Neural progenitor cell (in vitro differentiated cells): ENCODE data around the gene MRPL38.

Experiments used
- CTCF ChIP-seq: fragments of 200-600 bp; sonication (generic); IDR thresholded peaks from 2 replicates; pipeline ENCODE4 v1.5.1; 2017; ENCODE audit warnings: antibody characterized with exemption, mild to moderate bottlenecking
- EZH2 ChIP-seq: fragments of 200-600 bp; sonication (generic); IDR thresholded peaks from 2 replicates; pipeline ENCODE4 v1.6.1; 2017; ENCODE audit warnings: antibody characterized with exemption, mild to moderate bottlenecking, moderate library complexity
- EZH2phosphoT487 ChIP-seq: fragments of 200-600 bp; sonication (generic); IDR thresholded peaks from 2 replicates; pipeline ENCODE4 v1.6.1; 2017; ENCODE audit warnings: antibody characterized with exemption

DNA sequence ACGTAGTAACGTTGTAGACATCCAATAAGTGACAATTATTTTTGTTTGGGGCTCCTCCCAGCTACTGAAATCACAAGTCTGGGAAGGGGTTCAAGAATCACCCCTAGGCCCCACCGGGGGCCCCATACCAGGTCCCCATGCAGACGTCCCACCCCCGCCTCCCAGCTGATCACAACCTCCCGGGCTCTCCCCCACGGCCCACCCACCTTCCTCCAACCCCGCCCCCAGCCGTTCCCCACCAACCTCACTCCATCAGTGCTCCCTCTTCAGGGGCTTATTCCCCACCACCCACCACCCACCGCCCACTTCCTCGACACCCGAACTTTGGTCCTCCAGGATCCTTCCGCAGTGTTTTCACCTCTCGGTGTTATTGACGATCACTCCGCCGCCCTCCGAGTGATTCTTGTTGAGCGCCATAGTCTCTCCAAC is 49.8 kb downstream of the MRPL38 start:
- no peak for TF ChIP-seq CTCF
- no peak for TF ChIP-seq EZH2
- no peak for TF ChIP-seq EZH2phosphoT487
